CD4-positive, alpha-beta memory T cell (primary cell): ENCODE results near the gene FAM114A1. TPM values are rescaled to one million over a fixed set of nuclear protein-coding genes. Genes with fewer than 3 reads are reported as not detected.

ENCODE experiments used
- CTCF ChIA-PET: fragments of 350-600 bp; sonication (Branson Sonifier 250); formaldehyde crosslinking; loops from one replicate; lab custom pipeline; 2021; ENCODE audit warnings: inconsistent platforms; ENCODE audit not compliant: partially characterized antibody; lab: Charles Lee
- POLR2A ChIA-PET: fragments of 350-600 bp; sonication (Branson Sonifier 250); formaldehyde crosslinking; loops from one replicate; lab custom pipeline; 2021; ENCODE audit not compliant: partially characterized antibody; lab: Charles Lee
- DNase-seq, 5 donors: peaks; one replicate each; pipeline versions ENCODE4 v3.0.0 to v3.0.0-alpha.2; 2020 to 2022; ENCODE audit warnings: mixed read lengths in 1 of 5
- H3K27ac ChIP-seq: one replicate; pipeline ENCODE4 v1.7.0; 2013; ENCODE audit warnings: low read depth, low read length
- H3K27me3 ChIP-seq: 2 replicates; pipeline ENCODE4 v1.7.0; 2013; ENCODE audit warnings: mild to moderate bottlenecking, low read length, moderate library complexity; ENCODE audit not compliant: insufficient read depth
- H3K36me3 ChIP-seq: 2 replicates; pipeline ENCODE4 v1.7.0; 2013; ENCODE audit warnings: mild to moderate bottlenecking, low read length, moderate library complexity; ENCODE audit not compliant: insufficient read depth
- H3K4me1 ChIP-seq: 2 replicates; pipeline ENCODE4 v1.7.0; 2013; ENCODE audit warnings: mild to moderate bottlenecking, low read length, moderate library complexity; ENCODE audit not compliant: insufficient read depth
- H3K4me3 ChIP-seq, 2 donors: one replicate each; pipeline ENCODE4 v1.7.0; 2013; ENCODE audit warnings: low read length in 2 of 2, mild to moderate bottlenecking in 1 of 2
- H3K9me3 ChIP-seq, 2 donors: one replicate each; pipeline ENCODE4 v1.7.0; 2013; ENCODE audit warnings: low read length in 2 of 2, control low read depth in 1 of 2; ENCODE audit not compliant: control insufficient read depth in 1 of 2
- H3K27ac Mint-ChIP-seq, 7 donors: one replicate each; pipeline ENCODE4 v1.8.0; 2020 to 2021; ENCODE audit warnings: mixed read lengths in 7 of 7, mild to moderate bottlenecking in 6 of 7, inconsistent platforms in 3 of 7, moderate library complexity in 3 of 7
- H3K27me3 Mint-ChIP-seq, 2 donors: one replicate each; pipeline ENCODE4 v1.8.0; 2020 to 2021; ENCODE audit warnings: mixed read lengths in 2 of 2
- H3K36me3 Mint-ChIP-seq, 2 donors: one replicate each; pipeline ENCODE4 v1.8.0; 2020 to 2021; ENCODE audit warnings: mixed read lengths in 2 of 2, inconsistent platforms in 1 of 2, mild to moderate bottlenecking in 1 of 2
- H3K4me1 Mint-ChIP-seq, 4 donors: one replicate each; pipeline ENCODE4 v1.8.0; 2020 to 2021; ENCODE audit warnings: mixed read lengths in 4 of 4, mild to moderate bottlenecking in 1 of 4
- H3K4me3 Mint-ChIP-seq, 8 donors: one replicate each; pipeline ENCODE4 v1.8.0; 2020 to 2021; ENCODE audit warnings: mixed read lengths in 8 of 8, mild to moderate bottlenecking in 7 of 8, moderate library complexity in 6 of 8, inconsistent platforms in 3 of 8
- H3K9me3 Mint-ChIP-seq, 8 donors: one replicate each; pipeline ENCODE4 v1.8.0; 2020 to 2021; ENCODE audit warnings: mixed read lengths in 8 of 8, mild to moderate bottlenecking in 5 of 8, inconsistent platforms in 3 of 8, moderate library complexity in 1 of 8
- intact Hi-C: fragments of 100-400 bp; cut with micrococcal nuclease; formaldehyde crosslinking; loops from one replicate; pipeline ENCODE4 v1.15.1; 2023
- polyA plus RNA-seq, 2 donors: library from polyadenylated mRNA; unstranded; fragments of 300-500 nt; fragmentation: Illumina TruSeq; gene quantifications; one replicate each; pipeline ENCODE4 v1.2.3, GENCODE V29; 2021
- total RNA-seq, 2 experiments: library from RNA; stranded (reverse); gene quantifications; one replicate each; pipeline ENCODE4 v1.2.3, GENCODE V29; 2021

FAM114A1 gene
- total and polyA plus RNA-seq, 4 experiments from 2014 or later, result 0.09 to 0.64 (median 0.44) TPM; not detected in 1

- Mint-ChIP-seq H3K4me3 (no peak overlapping the region), H3K27me3 (peaks cover 3 to 13% of the 10 kb centered on the region in 2 donors), H3K36me3 (no peaks in the 10 kb centered on the region), H3K27ac (no peak overlapping the region), H3K9me3 (no peaks in the 10 kb centered on the region), H3K4me1 (peaks cover 1 to 4% (median 3%) of the 10 kb centered on the region in 4 donors)
- Histone ChIP-seq H3K27ac (no peak overlapping the region), H3K4me3 (no peak overlapping the region), H3K27me3 (no peaks in the 10 kb centered on the region), H3K36me3 (no peaks in the 10 kb centered on the region), H3K9me3 (no peaks in the 10 kb centered on the region), H3K4me1 (no peaks in the 10 kb centered on the region)
- intact Hi-C loops, result no loop called here
- ChIA-PET POLR2A (no interaction called here), CTCF (interaction anchor here (1.7 kb wide), 1 partner anchor 239 kb away, joined by 5 read pairs; no protein-coding TSS in a partner anchor)
- DNase-seq, result no peak
Observed at GRCh38 chr4:38894322-38894982, 26.8 kb downstream of the FAM114A1 start.

DNA sequence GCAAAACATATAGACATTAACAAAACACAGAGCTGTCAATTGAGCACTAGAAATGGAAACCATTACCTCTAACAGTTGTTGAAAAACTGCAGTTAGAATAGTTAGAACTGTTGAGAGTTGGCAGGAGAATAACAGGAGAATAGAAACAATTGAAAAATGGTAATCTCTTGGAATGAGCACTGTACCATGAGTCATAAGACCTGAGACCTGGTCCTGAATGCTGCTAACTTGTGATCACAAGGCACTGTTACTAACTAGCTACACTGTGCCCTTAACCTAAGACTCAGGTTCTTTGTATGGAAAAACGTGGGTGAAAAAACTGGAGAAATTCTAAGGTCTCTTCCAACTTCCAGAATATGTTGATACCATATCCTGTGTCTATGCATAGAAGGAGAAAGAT, 29.3 kb downstream of the FAM114A1 start:
- H3K27me3 ChIP-seq, result no peaks in the 10 kb centered on the region
- H3K4me1 Mint-ChIP-seq, result no peaks in the 10 kb centered on the region
- no peak for DNase-seq
- ChIA-PET CTCF (interaction anchor here (0.9 to 1.4 kb wide), 4 partner anchors 9 to 238 kb away, joined by 3 to 8 read pairs (median 3); no protein-coding TSS in a partner anchor), POLR2A (no interaction called here)
- H3K27ac Mint-ChIP-seq, result no peak overlapping the region
- peaks cover 3 to 13% of the 10 kb centered on the region in 2 donors for H3K27me3 Mint-ChIP-seq
- H3K36me3 ChIP-seq, result no peaks in the 10 kb centered on the region
- H3K36me3 Mint-ChIP-seq, result no peaks in the 10 kb centered on the region
- intact Hi-C loops, result no loop called here
- no peak overlapping the region for H3K27ac ChIP-seq
- H3K4me3 Mint-ChIP-seq, result no peak overlapping the region
- no peak overlapping the region for H3K4me3 ChIP-seq
- H3K9me3 Mint-ChIP-seq, result no peaks in the 10 kb centered on the region
- H3K4me1 ChIP-seq, result no peaks in the 10 kb centered on the region
- H3K9me3 ChIP-seq, result no peaks in the 10 kb centered on the region

GRCh38 chr4:38898245-38898644, 30.6 kb downstream of the FAM114A1 start:
- Mint-ChIP-seq H3K9me3 (no peaks in the 10 kb centered on the region), H3K36me3 (no peaks in the 10 kb centered on the region), H3K4me1 (no peaks in the 10 kb centered on the region), H3K27me3 (peaks cover 5 to 16% of the 10 kb centered on the region in 2 donors), H3K27ac (no peak overlapping the region), H3K4me3 (no peak overlapping the region)
- H3K4me1 ChIP-seq, result no peaks in the 10 kb centered on the region
- no peaks in the 10 kb centered on the region for H3K36me3 ChIP-seq
- no peak overlapping the region for H3K27ac ChIP-seq
- POLR2A ChIA-PET, result no interaction called here
- no peak overlapping the region for H3K4me3 ChIP-seq
- H3K9me3 ChIP-seq, result no peaks in the 10 kb centered on the region
- no peak for DNase-seq
- H3K27me3 ChIP-seq, result no peaks in the 10 kb centered on the region
- intact Hi-C loops, result no loop called here
- CTCF ChIA-PET, result interaction anchor here (0.7 kb wide), 1 partner anchor 167 kb away, joined by 3 read pairs; no protein-coding TSS in a partner anchor

DNA sequence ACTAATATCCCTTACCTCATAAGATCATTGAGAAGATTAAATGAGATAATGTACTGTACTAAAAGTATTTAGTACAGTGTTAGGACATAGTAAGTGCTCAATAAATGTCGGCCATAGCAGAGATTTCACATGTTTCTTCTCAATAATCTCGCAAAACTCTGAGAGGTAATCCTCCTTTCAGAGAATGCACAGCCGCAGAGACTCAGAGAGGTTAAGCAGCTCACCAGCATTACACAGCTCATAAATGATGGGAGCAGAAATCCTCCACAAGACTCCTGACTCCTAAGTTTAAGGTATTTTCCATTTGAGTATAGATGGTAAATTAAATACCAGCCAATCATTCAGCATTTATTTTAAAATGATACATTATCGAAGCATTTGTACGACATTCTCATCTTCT, 34.6 kb downstream of the FAM114A1 start:
- DNase-seq, result no peak
- Histone ChIP-seq H3K9me3 (no peaks in the 10 kb centered on the region), H3K27ac (no peak overlapping the region), H3K4me3 (no peak overlapping the region), H3K27me3 (no peaks in the 10 kb centered on the region), H3K4me1 (no peaks in the 10 kb centered on the region), H3K36me3 (no peaks in the 10 kb centered on the region)
- Mint-ChIP-seq H3K9me3 (no peaks in the 10 kb centered on the region), H3K27ac (no peak overlapping the region), H3K4me1 (no peaks in the 10 kb centered on the region), H3K4me3 (no peak overlapping the region), H3K27me3 (peaks cover 5 to 6% of the 10 kb centered on the region in 2 donors), H3K36me3 (no peaks in the 10 kb centered on the region)
- intact Hi-C loops, result loop anchor here (1.0 to 5.0 kb wide), 6 partner anchors 130 to 565 kb away; partner anchors contain the start of genes TMEM156 and WDR19
- CTCF ChIA-PET, result interaction anchor here (0.6 to 8.3 kb wide), 37 partner anchors 9 to 923 kb away, joined by 3 to 242 read pairs (median 4); partner anchors contain the start of gene WDR19
- POLR2A ChIA-PET, result interaction anchor here (0.9 to 1.2 kb wide), 3 partner anchors 13 to 233 kb away, joined by 3 to 7 read pairs (median 3); no protein-coding TSS in a partner anchor

- ChIA-PET CTCF (interaction anchor here (0.6 to 8.3 kb wide), 48 partner anchors 9 to 875 kb away, joined by 3 to 242 read pairs (median 4); partner anchors contain the start of genes TLR10 and WDR19), POLR2A (interaction anchor here (0.8 to 1.2 kb wide), 4 partner anchors 13 to 233 kb away, joined by 3 to 7 read pairs (median 4); no protein-coding TSS in a partner anchor)
- Histone ChIP-seq H3K4me1 (no peaks in the 10 kb centered on the region), H3K36me3 (no peaks in the 10 kb centered on the region), H3K27me3 (no peaks in the 10 kb centered on the region), H3K9me3 (no peaks in the 10 kb centered on the region), H3K4me3 (no peak overlapping the region), H3K27ac (no peak overlapping the region)
- Mint-ChIP-seq H3K36me3 (no peaks in the 10 kb centered on the region), H3K4me3 (no peak overlapping the region), H3K27me3 (peaks cover 3 to 6% of the 10 kb centered on the region in 2 donors), H3K4me1 (no peaks in the 10 kb centered on the region), H3K9me3 (no peaks in the 10 kb centered on the region), H3K27ac (no peak overlapping the region)
- intact Hi-C loops, result loop anchor here (1.0 to 5.0 kb wide), 6 partner anchors 130 to 565 kb away; partner anchors contain the start of genes TMEM156 and WDR19
- DNase-seq, result peak in 4 of 5 donors; percentile 40 to 60 (median 49)
Observed at GRCh38 chr4:38902695-38903094, 35.1 kb downstream of the FAM114A1 start.

GRCh38 chr4:38904090-38904666, 36.6 kb downstream of the FAM114A1 start:
- Mint-ChIP-seq H3K36me3 (no peaks in the 10 kb centered on the region), H3K27ac (peak overlapping the region in 1 of 7 donors; percentile 23), H3K27me3 (peaks cover 2 to 3% of the 10 kb centered on the region in 2 donors), H3K9me3 (no peaks in the 10 kb centered on the region), H3K4me1 (no peaks in the 10 kb centered on the region), H3K4me3 (no peak overlapping the region)
- Histone ChIP-seq H3K27ac (no peak overlapping the region), H3K27me3 (no peaks in the 10 kb centered on the region), H3K4me1 (no peaks in the 10 kb centered on the region), H3K4me3 (no peak overlapping the region), H3K36me3 (no peaks in the 10 kb centered on the region), H3K9me3 (no peaks in the 10 kb centered on the region)
- intact Hi-C loops, result loop anchor here (5.0 kb wide), 4 partner anchors 128 to 563 kb away; partner anchors contain the start of gene TMEM156
- ChIA-PET CTCF (interaction anchor here (1.0 to 8.3 kb wide), 9 partner anchors 12 to 239 kb away, joined by 3 to 242 read pairs (median 7); no protein-coding TSS in a partner anchor), POLR2A (interaction anchor here (1.6 kb wide), 1 partner anchor 231 kb away, joined by 8 read pairs; no protein-coding TSS in a partner anchor)
- DNase-seq, result no peak
